Upper lobe of left lung (tissue), 6 donors: ENCODE measurements around the gene ANGPTL4. TPM values are rescaled to one million over a fixed set of nuclear protein-coding genes. Genes with fewer than 3 reads are reported as not detected.
"Not testable (repeated sequence)": the region's sequence is repeated elsewhere in the genome, so short reads cannot be mapped to it uniquely, and the experiment has no call there.

ENCODE experiments used
- ATAC-seq, 2 donors: fragments of 200-7000 bp; cut with Tn5 transposase; one replicate each; pipeline ENCODE4 v1.9.1; 2022; ENCODE audit warnings: mild to moderate bottlenecking in 2 of 2, moderate library complexity in 2 of 2; ENCODE audit not compliant: low FRiP score in 2 of 2
- DNase-seq, 2 donors: peaks; one replicate each; pipeline ENCODE4 v3.0.0-alpha.2; 2019 to 2020
- H3K27ac ChIP-seq, 4 donors: fragments of 200-600 bp; sonication (generic); one replicate each; pipeline ENCODE4 v1.5.1; 2016 to 2019
- H3K27me3 ChIP-seq, 4 donors: fragments of 200-600 bp; sonication (generic); one replicate each; pipeline ENCODE4 v1.5.1; 2017 to 2019
- H3K36me3 ChIP-seq, 4 donors: fragments of 200-600 bp; sonication (generic); one replicate each; pipeline ENCODE4 v1.5.1; 2016 to 2019
- H3K4me1 ChIP-seq, 4 donors: fragments of 200-600 bp; sonication (generic); one replicate each; pipeline ENCODE4 v1.5.1; 2018 to 2019
- H3K4me3 ChIP-seq, 4 donors: fragments of 200-600 bp; sonication (generic); one replicate each; pipeline ENCODE4 v1.5.1; 2017 to 2019; ENCODE audit warnings: mild to moderate bottlenecking in 2 of 4, moderate library complexity in 1 of 4
- H3K9me3 ChIP-seq, 4 donors: fragments of 200-600 bp; sonication (generic); one replicate each; pipeline ENCODE4 v1.5.1; 2018 to 2019
- CTCF ChIP-seq, 6 experiments: fragments of 450-650 bp in 4 of 6; fragments of 200-600 bp in 2 of 6; sonication (generic) in 2 of 6; IDR thresholded peaks; one replicate each; pipeline ENCODE4 v1.5.1; 2016 to 2019; ENCODE audit warnings: antibody characterized with exemption in 6 of 6
- EP300 ChIP-seq, 4 donors: sonication (generic); formaldehyde crosslinking; IDR thresholded peaks; one replicate each; pipeline ENCODE4 v1.5.1; 2017; ENCODE audit warnings: antibody characterized with exemption in 4 of 4, control low read depth in 2 of 4
- POLR2A ChIP-seq, 4 donors: fragments of 450-650 bp; IDR thresholded peaks; one replicate each; pipeline ENCODE4 v1.5.1; 2016 to 2017; ENCODE audit warnings: antibody characterized with exemption in 4 of 4, mild to moderate bottlenecking in 2 of 4
- POLR2AphosphoS5 ChIP-seq, 2 donors: sonication (generic); formaldehyde crosslinking; IDR thresholded peaks; one replicate each; pipeline ENCODE4 v1.5.1; 2017; ENCODE audit warnings: antibody characterized with exemption in 2 of 2
- WGBS, 2 donors: methylation state at CpG; one replicate each; pipeline ENCODE4 v1.1.5; 2017 to 2018; 5-methylcytosine and 5-hydroxymethylcytosine counted together
- total RNA-seq, 6 donors: library from RNA; depleted of rRNA in 4 of 6; stranded (reverse); fragments of >200 nt in 4 of 6; gene quantifications; one replicate each; pipeline versions ENCODE4 v1.1.0 to v1.2.1, GENCODE V29; 2016 to 2021
- donor health status: DM: no; HTN: no; CAD: no; lungs with moderate emphysema.
- donor health status: DM: no; HTN: yes; CAD: no; lungs with severe emphysema.

ANGPTL4 gene
- total RNA-seq, 6 donors from 2014 or later: 1.8 to 27.7 (median 13.4) TPM; not detected in 1

- TF ChIP-seq POLR2AphosphoS5 (IDR thresholded peaks at IDR 0.05): peak in 1 of 2 donors; percentile 4
- no peak for TF ChIP-seq CTCF (IDR thresholded peaks at IDR 0.05)
- Histone ChIP-seq H3K4me1 (no peaks in the 10 kb centered on the region), H3K9me3 (no peaks in the 10 kb centered on the region), H3K4me3 (no peak overlapping the region), H3K27ac (no peak overlapping the region), H3K27me3 (no peaks in the 10 kb centered on the region), H3K36me3 (peaks cover 0 to 17% (median 8%) of the 10 kb centered on the region in 4 donors)
- DNase-seq (no peak), ATAC-seq (peak; percentile 39 to 51)
- 83 to 91% methylated on average over 22 to 26 of the region's 26 CpGs for WGBS, 2 donors
These were observed 10.2 kb downstream of the ANGPTL4 start for GRCh38 chr19:8373867-8374813.

GRCh38 chr19:8375766-8376165, 11.8 kb downstream of the ANGPTL4 start:
- DNase-seq: peak in 1 of 2 donors; percentile 77
- H3K27me3 ChIP-seq, H3K4me1 ChIP-seq, H3K9me3 ChIP-seq, H3K27ac ChIP-seq, ATAC-seq, H3K4me3 ChIP-seq: not testable (repeated sequence)
- 98% methylated on average over 17 of the region's 32 CpGs; no CpG with 5 or more reads in 1 of the 2 donors for WGBS, 2 donors
- H3K36me3 ChIP-seq: peaks cover 0 to 17% (median 8%) of the 10 kb centered on the region in 4 donors

- ATAC-seq, H3K27me3 ChIP-seq, H3K9me3 ChIP-seq, H3K27ac ChIP-seq, H3K4me1 ChIP-seq, H3K4me3 ChIP-seq, DNase-seq: not testable (repeated sequence)
- 86 to 93% methylated on average over 9 to 10 of the region's 10 CpGs for WGBS, 2 donors
- H3K36me3 ChIP-seq: peaks cover 0 to 17% (median 6%) of the 10 kb centered on the region in 4 donors
These were observed 12.5 kb downstream of the ANGPTL4 start for GRCh38 chr19:8376373-8376974.

GRCh38 chr19:8377598-8377997, 13.6 kb downstream of the ANGPTL4 start:
- WGBS, 2 donors: 57 to 64% methylated on average over 1 of the region's 1 CpG
- H3K27me3 ChIP-seq: no peaks in the 10 kb centered on the region
- H3K27ac ChIP-seq: no peak overlapping the region
- peaks cover 0 to 17% (median 5%) of the 10 kb centered on the region in 4 donors for H3K36me3 ChIP-seq
- no peaks in the 10 kb centered on the region for H3K4me1 ChIP-seq
- TF ChIP-seq POLR2AphosphoS5 (IDR thresholded peaks at IDR 0.05) (no peak), POLR2A (IDR thresholded peaks at IDR 0.05) (no peak), EP300 (IDR thresholded peaks at IDR 0.05) (no peak), CTCF (IDR thresholded peaks at IDR 0.05) (no peak)
- DNase-seq (no peak), ATAC-seq (no peak)
- H3K4me3 ChIP-seq: no peak overlapping the region
- no peaks in the 10 kb centered on the region for H3K9me3 ChIP-seq

- not testable (repeated sequence) for H3K27ac ChIP-seq, H3K36me3 ChIP-seq, H3K27me3 ChIP-seq, ATAC-seq, DNase-seq, H3K4me3 ChIP-seq, H3K4me1 ChIP-seq, H3K9me3 ChIP-seq
- 94% methylated on average over 13 of the region's 13 CpGs for WGBS, 2 donors
These were observed 15.4 kb downstream of the ANGPTL4 start for GRCh38 chr19:8379156-8379891.

GRCh38 chr19:8384569-8384968, 20.6 kb downstream of the ANGPTL4 start:
- H3K9me3 ChIP-seq, H3K36me3 ChIP-seq, H3K27me3 ChIP-seq, ATAC-seq, DNase-seq, H3K4me3 ChIP-seq: not testable (repeated sequence)
- Histone ChIP-seq H3K27ac (peak overlapping the region in 3 of 4 donors; percentile 40 to 72 (median 63)), H3K4me1 (peaks cover 19 to 32% (median 24%) of the 10 kb centered on the region in 4 donors)
- WGBS, 2 donors: 53 to 67% methylated on average over 4 of the region's 4 CpGs

GRCh38 chr19:8385103-8385502, 21.1 kb downstream of the ANGPTL4 start:
- not testable (repeated sequence) for ATAC-seq, DNase-seq

GRCh38 chr19:8385566-8385965, 21.6 kb downstream of the ANGPTL4 start:
- 68 to 74% methylated on average over 3 of the region's 3 CpGs for WGBS, 2 donors
- H3K36me3 ChIP-seq, DNase-seq, H3K27me3 ChIP-seq, ATAC-seq, H3K4me3 ChIP-seq, H3K9me3 ChIP-seq: not testable (repeated sequence)
- H3K4me1 ChIP-seq: peaks cover 19 to 34% (median 24%) of the 10 kb centered on the region in 4 donors
- H3K27ac ChIP-seq: peak overlapping the region; percentile 51 to 72 (median 58)

More at GRCh38 chr19:8385103-8385502, 21.1 kb downstream of the ANGPTL4 start:
- Histone ChIP-seq H3K4me1 (peaks cover 19 to 34% (median 24%) of the 10 kb centered on the region in 4 donors), H3K27ac (peak overlapping the region; percentile 40 to 72 (median 57))
- not testable (repeated sequence) for H3K4me3 ChIP-seq, H3K36me3 ChIP-seq, H3K27me3 ChIP-seq, H3K9me3 ChIP-seq
- WGBS, 2 donors: 24 to 41% methylated on average over 2 of the region's 2 CpGs

GRCh38 chr19:8386419-8386818, 22.5 kb downstream of the ANGPTL4 start:
- not testable (repeated sequence) for H3K4me3 ChIP-seq, H3K36me3 ChIP-seq, H3K9me3 ChIP-seq, DNase-seq, ATAC-seq, H3K27me3 ChIP-seq
- H3K4me1 ChIP-seq: peaks cover 25 to 42% (median 31%) of the 10 kb centered on the region in 4 donors
- WGBS, 2 donors: 83 to 93% methylated on average over 9 of the region's 9 CpGs
- peak overlapping the region; percentile 51 to 72 (median 58) for H3K27ac ChIP-seq
